DOHH2 (cell line): ENCODE data around the gene TM4SF4.

Source experiments
- H3F3A ChIP-seq: fragments of 200-600 bp; sonication (generic), shearing (Covaris generic); 2 replicates; pipeline ENCODE4 v1.6.0; 2016; ENCODE audit warnings: antibody characterized with exemption, mild to moderate bottlenecking; ENCODE audit not compliant: control insufficient read depth, insufficient read depth
- H3K27ac ChIP-seq: fragments of 200-600 bp; sonication (generic); 2 replicates; pipeline ENCODE4 v1.5.1; 2014; ENCODE audit warnings: low read depth, mild to moderate bottlenecking, low read length, moderate library complexity
- H3K27me3 ChIP-seq: fragments of 200-600 bp; sonication (generic); 2 replicates; pipeline ENCODE4 v1.6.1; 2014; ENCODE audit warnings: mild to moderate bottlenecking, low read length, mixed read lengths; ENCODE audit not compliant: control insufficient read depth
- H3K36me3 ChIP-seq: fragments of 200-600 bp; sonication (generic); 2 replicates; pipeline ENCODE4 v1.6.1; 2014; ENCODE audit warnings: mild to moderate bottlenecking, low read length, moderate library complexity, mixed read lengths; ENCODE audit not compliant: control insufficient read depth
- H3K4me1 ChIP-seq: fragments of 200-600 bp; sonication (generic); 2 replicates; pipeline ENCODE4 v1.6.1; 2014; ENCODE audit warnings: mild to moderate bottlenecking, low read length, mixed read lengths; ENCODE audit not compliant: control insufficient read depth
- H3K4me2 ChIP-seq: fragments of 200-600 bp; sonication (generic); 2 replicates; pipeline ENCODE4 v1.6.0; 2014; ENCODE audit warnings: mild to moderate bottlenecking, low read length, moderate library complexity
- H3K4me3 ChIP-seq: fragments of 200-600 bp; sonication (generic); 2 replicates; pipeline ENCODE4 v1.5.1; 2014; ENCODE audit warnings: mild to moderate bottlenecking, low read length, mixed read lengths
- H3K79me2 ChIP-seq: fragments of 200-600 bp; sonication (generic); 2 replicates; pipeline ENCODE4 v1.6.1; 2014; ENCODE audit warnings: mild to moderate bottlenecking, low read length, mixed read lengths; ENCODE audit not compliant: control insufficient read depth
- H3K9me2 ChIP-seq: fragments of 200-600 bp; sonication (generic); replicated peaks from 2 replicates; pipeline ENCODE4 v1.6.1; 2014; ENCODE audit warnings: mild to moderate bottlenecking, low read length, mixed read lengths; ENCODE audit not compliant: control insufficient read depth
- H3K9me3 ChIP-seq: fragments of 200-600 bp; sonication (generic); 2 replicates; pipeline ENCODE4 v1.6.1; 2014; ENCODE audit warnings: antibody characterized with exemption, low read length, mixed read lengths; ENCODE audit not compliant: control insufficient read depth, insufficient read depth
- H4K20me1 ChIP-seq: fragments of 200-600 bp; sonication (generic); 2 replicates; pipeline ENCODE4 v1.6.0; 2014; ENCODE audit warnings: low read depth, mild to moderate bottlenecking, antibody characterized with exemption, low read length, moderate library complexity; ENCODE audit not compliant: control insufficient read depth, insufficient read depth
- EZH2phosphoT487 ChIP-seq: fragments of 200-600 bp; sonication (generic); IDR thresholded peaks from 2 replicates; pipeline ENCODE4 v1.6.1; 2017; ENCODE audit warnings: borderline replicate concordance, mild to moderate bottlenecking, antibody characterized with exemption, low read length, moderate library complexity, mixed read lengths
- TF ChIP-seq, protein P1 (sequence below): fragments of 200-600 bp; sonication (generic); IDR thresholded peaks from one replicate; pipeline ENCODE4 v1.5.1; 2014; ENCODE audit warnings: antibody characterized with exemption, mild to moderate bottlenecking, low read depth, low read length; ENCODE audit not compliant: poor library complexity, severe bottlenecking

The TM4SF4 gene

DNA sequence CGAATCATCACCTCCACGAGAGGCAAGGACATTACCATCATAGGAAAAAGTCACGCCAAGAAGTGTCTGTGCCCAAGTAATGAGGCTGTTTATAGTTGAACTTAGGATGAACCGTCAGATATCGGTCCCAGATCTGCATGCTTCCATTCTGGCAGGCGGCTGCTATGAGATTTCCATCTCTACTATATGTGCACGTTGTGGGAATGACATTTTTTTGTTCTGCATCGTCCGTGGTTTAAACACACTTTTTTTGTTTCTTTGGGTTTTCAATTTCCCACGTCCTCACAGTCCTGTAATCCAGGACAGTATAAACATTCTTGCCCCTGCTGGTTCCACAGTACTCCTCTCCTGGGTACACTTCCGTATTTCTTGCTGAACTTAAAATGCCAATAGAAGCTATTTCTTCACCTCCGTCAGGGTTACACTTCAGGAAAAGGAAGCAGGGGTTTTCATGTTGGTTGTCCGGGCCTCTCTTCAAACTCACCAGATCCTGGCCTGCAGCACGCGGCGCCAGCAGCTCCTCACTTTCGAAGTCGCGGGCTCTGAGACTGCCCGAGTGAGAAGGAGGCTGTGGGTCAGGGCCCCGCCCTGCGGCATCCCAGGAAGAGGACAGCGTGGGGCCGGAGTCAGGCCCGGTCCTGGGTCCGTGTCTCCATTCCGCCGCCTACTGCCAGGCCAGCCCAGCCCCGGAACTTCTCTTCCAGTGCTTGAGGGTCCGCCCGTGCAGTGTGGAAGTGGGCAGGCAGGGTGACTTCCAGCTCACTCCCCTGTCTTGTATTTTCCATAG lies 9.8 kb upstream of the TM4SF4 start:
- H3K9me3 ChIP-seq: no peaks in the 10 kb centered on the region
- no peak overlapping the region for H3K4me2 ChIP-seq
- H3K27me3 ChIP-seq: peaks cover 5% of the 10 kb centered on the region; the same call in 1 of the 2 replicates
- H3F3A ChIP-seq: no peaks in the 10 kb centered on the region
- no peak overlapping the region for H3K4me3 ChIP-seq
- no peaks in the 10 kb centered on the region for H3K4me1 ChIP-seq
- TF ChIP-seq EZH2phosphoT487: no peak
- TF ChIP-seq, protein P1, sequence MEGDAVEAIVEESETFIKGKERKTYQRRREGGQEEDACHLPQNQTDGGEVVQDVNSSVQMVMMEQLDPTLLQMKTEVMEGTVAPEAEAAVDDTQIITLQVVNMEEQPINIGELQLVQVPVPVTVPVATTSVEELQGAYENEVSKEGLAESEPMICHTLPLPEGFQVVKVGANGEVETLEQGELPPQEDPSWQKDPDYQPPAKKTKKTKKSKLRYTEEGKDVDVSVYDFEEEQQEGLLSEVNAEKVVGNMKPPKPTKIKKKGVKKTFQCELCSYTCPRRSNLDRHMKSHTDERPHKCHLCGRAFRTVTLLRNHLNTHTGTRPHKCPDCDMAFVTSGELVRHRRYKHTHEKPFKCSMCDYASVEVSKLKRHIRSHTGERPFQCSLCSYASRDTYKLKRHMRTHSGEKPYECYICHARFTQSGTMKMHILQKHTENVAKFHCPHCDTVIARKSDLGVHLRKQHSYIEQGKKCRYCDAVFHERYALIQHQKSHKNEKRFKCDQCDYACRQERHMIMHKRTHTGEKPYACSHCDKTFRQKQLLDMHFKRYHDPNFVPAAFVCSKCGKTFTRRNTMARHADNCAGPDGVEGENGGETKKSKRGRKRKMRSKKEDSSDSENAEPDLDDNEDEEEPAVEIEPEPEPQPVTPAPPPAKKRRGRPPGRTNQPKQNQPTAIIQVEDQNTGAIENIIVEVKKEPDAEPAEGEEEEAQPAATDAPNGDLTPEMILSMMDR: no peak
- no peak overlapping the region for H3K27ac ChIP-seq
- H4K20me1 ChIP-seq: no peaks in the 10 kb centered on the region
- H3K79me2 ChIP-seq: no peaks in the 10 kb centered on the region
- H3K9me2 ChIP-seq: no peaks in the 10 kb centered on the region
- H3K36me3 ChIP-seq: no peaks in the 10 kb centered on the region

DNA sequence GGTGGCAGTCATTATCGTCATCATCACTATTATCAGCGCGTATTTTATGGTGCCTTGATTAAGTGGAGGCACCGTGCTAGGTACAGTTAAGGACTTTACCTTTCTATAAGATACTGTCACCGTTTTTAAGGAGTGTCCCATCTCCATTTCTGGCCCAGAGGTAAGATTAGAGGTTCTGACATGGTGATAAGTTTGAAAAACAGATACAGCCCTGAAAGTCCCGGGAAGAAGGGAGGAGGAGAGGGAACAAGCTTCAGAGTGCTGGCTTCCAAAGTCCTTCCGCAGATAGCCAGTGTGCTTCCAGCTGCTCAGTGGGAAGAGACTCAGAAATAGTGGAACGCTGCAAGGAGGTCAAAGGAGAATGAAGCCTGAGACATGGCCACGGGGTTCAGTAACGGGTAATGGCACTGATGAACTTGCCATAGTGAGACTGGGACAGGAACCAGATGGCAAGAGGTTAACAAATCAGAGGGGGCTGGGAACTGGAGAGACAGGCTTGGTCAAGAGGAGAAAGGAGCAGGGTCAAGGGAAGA lies 9.1 kb upstream of the TM4SF4 start:
- Histone ChIP-seq H3K27ac (no peak overlapping the region), H3K4me2 (no peak overlapping the region), H3K27me3 (peaks cover 6% of the 10 kb centered on the region; the same call in 1 of the 2 replicates), H3K9me2 (no peaks in the 10 kb centered on the region), H4K20me1 (no peaks in the 10 kb centered on the region), H3K79me2 (no peaks in the 10 kb centered on the region), H3K36me3 (no peaks in the 10 kb centered on the region), H3F3A (no peaks in the 10 kb centered on the region), H3K4me3 (no peak overlapping the region), H3K4me1 (no peaks in the 10 kb centered on the region), H3K9me3 (no peaks in the 10 kb centered on the region)
- TF ChIP-seq, protein P1: no peak
- TF ChIP-seq EZH2phosphoT487: no peak

DNA sequence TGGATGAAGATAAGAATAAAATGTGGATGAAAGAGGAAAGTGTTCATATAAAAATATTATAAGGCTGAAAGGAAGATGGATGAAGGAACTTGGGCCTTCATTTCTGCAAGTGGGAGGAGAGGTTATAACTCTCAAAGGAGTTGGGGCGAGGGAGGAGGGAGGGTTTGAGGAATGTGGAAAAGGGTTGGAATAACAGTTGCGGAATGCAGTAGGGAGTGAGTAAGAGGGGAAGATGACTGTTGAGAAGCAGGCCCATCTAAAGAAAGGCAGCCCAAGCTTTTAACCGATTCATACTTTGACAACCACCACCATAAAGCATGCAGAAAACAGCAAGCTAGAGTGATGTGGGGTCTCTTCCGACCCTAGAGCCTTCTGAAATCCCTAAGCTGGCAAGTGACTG lies 8.3 kb upstream of the TM4SF4 start:
- no peaks in the 10 kb centered on the region for H3K9me3 ChIP-seq
- H3K79me2 ChIP-seq: no peaks in the 10 kb centered on the region
- H3K9me2 ChIP-seq: no peaks in the 10 kb centered on the region
- TF ChIP-seq, protein P1: no peak
- TF ChIP-seq EZH2phosphoT487: no peak
- no peaks in the 10 kb centered on the region for H4K20me1 ChIP-seq
- no peaks in the 10 kb centered on the region for H3F3A ChIP-seq
- peaks cover 8% of the 10 kb centered on the region; the same call in 1 of the 2 replicates for H3K27me3 ChIP-seq
- H3K36me3 ChIP-seq: no peaks in the 10 kb centered on the region
- H3K4me2 ChIP-seq: no peak overlapping the region
- no peak overlapping the region for H3K4me3 ChIP-seq
- H3K27ac ChIP-seq: no peak overlapping the region
- H3K4me1 ChIP-seq: no peaks in the 10 kb centered on the region
